HG02943 (cell line): ENCODE results near the gene HIF3A.
"Not testable (repeated sequence)": the region's sequence is repeated elsewhere in the genome, so short reads cannot be mapped to it uniquely, and the experiment has no call there.

Source experiments
- ATAC-seq: cut with Tn5 transposase; IDR thresholded peaks from one replicate; pipeline ENCODE4 v1.9.1; 2021; ENCODE audit warnings: mild to moderate bottlenecking, low read depth, moderate library complexity; ENCODE audit not compliant: unreplicated experiment

Gene HIF3A

GRCh38 chr19:46296722-46297461 is at the start of gene HIF3A:
Gene HIF3A, plus strand, starts transcription at chr19:46297042. Its CDS starts 35 bp downstream, at chr19:46297077.
- ATAC-seq = no peak

GRCh38 chr19:46250076-46250735 is 46.6 kb upstream of the HIF3A start:
- ATAC-seq = no peak

GRCh38 chr19:46251416-46251815 is 45.4 kb upstream of the HIF3A start:
- no peak for ATAC-seq

GRCh38 chr19:46254776-46255175 is 42.1 kb upstream of the HIF3A start:
- no peak for ATAC-seq

GRCh38 chr19:46256855-46257254 is 40.0 kb upstream of the HIF3A start:
- no peak for ATAC-seq

GRCh38 chr19:46261501-46261900 is 35.3 kb upstream of the HIF3A start:
- ATAC-seq = not testable (repeated sequence)

GRCh38 chr19:46262684-46263296 is 34.1 kb upstream of the HIF3A start:
- ATAC-seq = not testable (repeated sequence)

GRCh38 chr19:46264801-46265200 is 32.0 kb upstream of the HIF3A start:
- ATAC-seq = not testable (repeated sequence)

- ATAC-seq = no peak
Observed at GRCh38 chr19:46265217-46265828, 31.5 kb upstream of the HIF3A start.

- ATAC-seq = no peak
Observed at GRCh38 chr19:46269101-46269500, 27.7 kb upstream of the HIF3A start.

GRCh38 chr19:46270521-46271256 is 26.2 kb upstream of the HIF3A start:
- ATAC-seq = no peak

- ATAC-seq = no peak
Observed at GRCh38 chr19:46271481-46272197, 25.2 kb upstream of the HIF3A start.

GRCh38 chr19:46273931-46274330 is 22.9 kb upstream of the HIF3A start:
- ATAC-seq = not testable (repeated sequence)

GRCh38 chr19:46279177-46279576 is 17.7 kb upstream of the HIF3A start:
- no peak for ATAC-seq

- ATAC-seq = no peak
Observed at GRCh38 chr19:46283771-46284170, 13.1 kb upstream of the HIF3A start.

GRCh38 chr19:46284635-46285034 is 12.2 kb upstream of the HIF3A start:
- no peak for ATAC-seq

GRCh38 chr19:46287585-46287984 is 9.3 kb upstream of the HIF3A start:
- no peak for ATAC-seq

- no peak for ATAC-seq
Observed at GRCh38 chr19:46288896-46289588, 7.8 kb upstream of the HIF3A start.
